GM12873 (cell line): Measurements from ENCODE around the gene LOXHD1.

Experiments used
- CTCF ChIP-seq: IDR thresholded peaks from 2 replicates; pipeline ENCODE4 v1.5.1; 2012; ENCODE audit warnings: low read depth, mild to moderate bottlenecking, moderate library complexity, low read length, control low read depth; ENCODE audit not compliant: insufficient read depth; ENCODE audit errors: missing control alignments

Gene LOXHD1

GRCh38 chr18:46497129-46497528 lies 159.9 kb downstream of the LOXHD1 start:
- no peak for TF ChIP-seq CTCF

GRCh38 chr18:46488471-46489213 lies 168.4 kb downstream of the LOXHD1 start:
- TF ChIP-seq CTCF = no peak

- TF ChIP-seq CTCF = no peak
Measured at GRCh38 chr18:46485675-46486194, 171.3 kb downstream of the LOXHD1 start.

GRCh38 chr18:46484971-46485370 lies 172.0 kb downstream of the LOXHD1 start:
- no peak for TF ChIP-seq CTCF

GRCh38 chr18:46482831-46483230 lies 174.2 kb downstream of the LOXHD1 start:
- no peak for TF ChIP-seq CTCF

GRCh38 chr18:46481847-46482245 lies 175.2 kb downstream of the LOXHD1 start:
- TF ChIP-seq CTCF = no peak

- TF ChIP-seq CTCF = peak; percentile 77
Measured at GRCh38 chr18:46481048-46481846, 175.8 kb downstream of the LOXHD1 start.
